GM12874 (cell line): ENCODE results near the gene HEBP2.

ENCODE experiments used
- CTCF ChIP-seq: IDR thresholded peaks from 2 replicates; pipeline ENCODE4 v1.5.1; 2011; ENCODE audit warnings: low read depth, mild to moderate bottlenecking, control low read depth, low read length, moderate library complexity; ENCODE audit not compliant: insufficient read depth

HEBP2 gene

GRCh38 chr6:138467901-138468300, 63.9 kb downstream of the HEBP2 start:
- no peak for TF ChIP-seq CTCF

GRCh38 chr6:138468320-138469015, 64.4 kb downstream of the HEBP2 start:
- TF ChIP-seq CTCF: no peak
